GM12801 (cell line): ENCODE measurements around the gene ATP13A4.

Source experiments
- CTCF ChIP-seq: IDR thresholded peaks from one replicate; pipeline ENCODE4 v1.5.1; 2011; ENCODE audit warnings: control low read depth; ENCODE audit not compliant: insufficient read length; ENCODE audit errors: extremely low read depth

ATP13A4 gene

GRCh38 chr3:193407688-193408087, 147.0 kb downstream of the ATP13A4 start:
- no peak for TF ChIP-seq CTCF

DNA sequence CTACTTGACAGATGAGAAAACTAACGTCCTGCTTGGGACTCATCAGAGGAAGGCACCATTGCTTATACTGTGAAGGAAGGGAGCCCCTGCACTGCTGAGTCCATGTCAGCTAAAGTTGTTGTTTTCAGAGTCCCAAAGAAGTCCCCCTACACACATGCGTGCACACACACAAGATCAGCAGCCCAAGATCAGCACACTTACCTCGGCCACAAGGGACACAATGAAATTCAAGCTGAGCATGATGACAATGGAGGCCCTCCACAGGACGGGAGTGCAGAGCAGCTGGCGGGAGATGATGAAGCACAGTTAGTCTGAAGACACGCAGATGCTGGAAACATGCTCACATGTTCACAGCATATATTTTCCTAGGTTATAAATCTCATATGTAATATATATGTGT, 147.6 kb downstream of the ATP13A4 start:
- no peak for TF ChIP-seq CTCF

GRCh38 chr3:193403307-193403706, 151.4 kb downstream of the ATP13A4 start:
- no peak for TF ChIP-seq CTCF

- no peak for TF ChIP-seq CTCF
Measured at GRCh38 chr3:193400304-193400703, 154.4 kb downstream of the ATP13A4 start.

DNA sequence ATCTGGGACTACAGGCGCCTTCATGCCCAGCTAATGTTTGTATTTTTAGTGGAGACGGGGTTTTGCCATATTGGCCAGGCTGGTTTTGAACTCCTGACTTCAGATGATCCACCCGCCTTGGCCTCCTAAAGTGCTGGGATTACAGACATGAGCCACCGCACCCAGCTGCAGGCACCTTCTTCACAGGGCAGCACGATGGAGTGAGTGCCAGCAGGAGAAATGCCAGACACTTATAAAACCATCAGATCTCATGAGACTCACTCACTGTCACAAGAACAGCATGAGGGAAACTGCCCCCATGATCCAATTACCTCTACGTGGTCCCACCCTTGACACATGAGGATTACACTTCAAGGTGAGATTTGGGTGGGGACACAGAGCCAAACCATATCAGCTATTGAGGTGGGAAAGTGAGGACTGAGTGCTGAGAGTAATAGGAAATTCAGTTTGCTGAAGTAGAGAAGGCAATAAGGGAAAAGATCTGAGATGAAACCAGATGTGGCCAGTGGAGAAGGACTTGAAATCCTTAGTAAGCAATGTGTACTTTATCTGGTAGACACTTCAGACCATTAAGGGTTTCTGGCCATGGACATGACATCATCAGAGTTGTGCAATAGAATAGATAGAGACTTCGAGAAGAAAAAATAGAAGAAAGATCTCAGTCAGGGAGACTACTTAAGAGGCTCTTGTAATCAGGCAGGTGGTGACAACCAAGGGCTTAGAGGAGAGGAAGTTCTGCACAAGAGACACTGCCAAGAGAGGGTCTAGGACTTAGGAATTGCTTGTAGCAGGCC, 158.0 kb downstream of the ATP13A4 start:
- TF ChIP-seq CTCF, result no peak

DNA sequence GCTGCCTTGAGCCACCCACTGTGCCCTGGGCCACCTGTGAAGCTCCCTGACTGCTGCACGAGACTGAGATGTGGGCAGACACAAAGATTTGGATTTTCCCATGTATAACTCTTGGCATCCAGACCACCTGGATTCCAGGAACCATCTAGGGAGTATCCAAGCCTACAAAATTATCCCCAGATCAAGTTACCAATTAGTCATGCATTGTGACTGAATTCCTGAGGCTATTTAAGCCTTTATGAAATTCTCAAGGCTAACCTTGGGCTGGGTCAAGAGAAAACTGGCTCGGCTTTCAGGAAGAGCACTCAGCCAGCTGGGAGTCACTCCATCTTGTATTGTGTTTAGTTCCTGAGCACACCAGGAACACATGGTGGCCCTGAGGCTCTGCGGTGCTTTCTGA, 162.8 kb downstream of the ATP13A4 start:
- no peak for TF ChIP-seq CTCF

- TF ChIP-seq CTCF, result no peak
Measured at GRCh38 chr3:193389335-193389734, 165.4 kb downstream of the ATP13A4 start.

- TF ChIP-seq CTCF, result no peak
Measured at GRCh38 chr3:193388361-193388760, 166.3 kb downstream of the ATP13A4 start.
